ENCODE results near the gene IRF4. TPM values are rescaled to one million over a fixed set of nuclear protein-coding genes. Genes with fewer than 3 reads are reported as not detected.

IRF4 gene
- total RNA-seq, 1 experiment from 2014 or later: 0.10 TPM

DNA sequence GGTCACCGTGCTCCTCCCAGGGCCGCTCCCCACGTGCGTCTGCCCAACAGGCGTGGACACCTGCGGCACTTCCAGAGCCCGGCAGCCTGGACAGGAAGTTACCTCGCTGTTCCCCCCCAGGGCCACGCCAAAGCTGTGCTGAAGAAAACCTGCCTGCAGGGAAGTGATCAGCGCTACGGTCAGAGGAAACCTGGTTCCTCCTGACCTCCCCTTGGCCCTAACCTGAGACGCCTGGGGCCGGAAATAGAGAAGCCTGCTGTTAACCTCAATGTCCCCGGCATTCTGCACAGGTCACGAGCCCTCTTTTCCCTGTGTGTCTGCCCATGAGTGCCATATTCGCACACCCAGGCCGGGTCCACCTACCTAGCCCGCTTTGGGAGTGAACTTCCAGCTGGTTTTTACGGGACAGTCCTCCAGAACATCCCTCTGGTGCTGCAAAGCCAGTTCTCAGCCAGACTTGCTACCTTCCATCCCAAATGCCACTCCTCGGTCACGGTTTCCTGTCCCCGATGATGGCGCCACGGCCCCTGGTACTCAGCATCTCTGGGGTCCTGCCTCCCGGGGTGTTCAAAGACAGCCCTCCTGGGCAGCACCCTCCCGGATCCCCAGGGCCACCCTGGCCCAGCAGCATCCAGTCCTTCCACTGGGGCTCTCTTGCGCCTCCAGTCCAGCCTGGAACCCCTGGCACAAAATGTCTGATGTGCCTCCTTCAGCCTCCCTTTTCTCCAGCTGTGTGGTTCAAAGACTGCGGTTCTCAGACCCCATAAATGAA lies 12.0 kb upstream of the IRF4 start:
- DNase-seq (ENCODE audit: low read depth): peak; percentile 0

DNA sequence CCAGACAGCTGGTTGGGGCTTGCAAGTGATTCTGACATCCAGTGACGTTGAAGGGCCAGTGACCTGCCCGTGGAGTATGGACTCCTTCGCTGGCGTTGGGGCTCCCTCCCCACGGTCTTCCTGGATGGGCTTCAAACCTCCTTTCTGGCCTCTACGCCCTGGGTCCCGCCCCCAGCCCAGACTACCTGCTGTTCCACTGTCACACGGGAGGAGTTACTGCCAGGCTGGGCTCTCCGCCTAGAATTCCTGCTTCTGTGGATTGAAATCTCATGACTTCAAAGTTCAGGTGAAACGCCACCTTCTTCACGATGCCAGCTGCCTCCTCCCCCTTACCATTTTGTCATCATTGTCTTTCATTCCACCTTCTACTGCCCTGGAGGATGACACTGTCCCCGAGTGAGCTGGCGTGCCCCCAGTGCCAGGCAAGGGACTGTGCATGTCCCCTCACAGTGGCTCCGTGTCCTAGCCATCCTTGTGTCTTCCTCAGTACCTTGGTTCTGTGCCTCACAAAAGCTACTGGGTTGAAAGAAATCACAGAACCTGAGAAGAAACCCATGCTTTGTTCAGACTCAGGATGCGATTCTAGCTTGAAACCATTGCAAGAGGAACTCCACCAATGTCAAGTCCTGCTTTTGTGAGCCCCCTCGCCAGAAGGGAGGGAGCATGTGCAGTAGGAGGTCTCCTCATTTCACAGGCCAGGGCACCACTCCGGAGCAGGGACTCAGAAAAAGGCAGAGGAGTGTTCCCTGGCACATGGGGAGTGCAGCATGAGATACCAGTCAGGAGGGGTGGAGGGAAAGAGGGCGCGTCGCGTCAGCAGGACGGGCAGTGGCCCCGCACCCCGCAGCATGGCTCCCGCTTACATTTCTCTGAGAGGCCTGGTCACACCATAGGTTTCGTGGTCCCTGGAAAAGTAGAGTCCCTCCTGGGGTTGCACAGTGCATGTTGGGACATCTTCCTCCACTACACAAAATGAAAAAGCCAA lies 11.0 kb upstream of the IRF4 start:
- peak; percentile 0 for DNase-seq (ENCODE audit: low read depth)

DNA sequence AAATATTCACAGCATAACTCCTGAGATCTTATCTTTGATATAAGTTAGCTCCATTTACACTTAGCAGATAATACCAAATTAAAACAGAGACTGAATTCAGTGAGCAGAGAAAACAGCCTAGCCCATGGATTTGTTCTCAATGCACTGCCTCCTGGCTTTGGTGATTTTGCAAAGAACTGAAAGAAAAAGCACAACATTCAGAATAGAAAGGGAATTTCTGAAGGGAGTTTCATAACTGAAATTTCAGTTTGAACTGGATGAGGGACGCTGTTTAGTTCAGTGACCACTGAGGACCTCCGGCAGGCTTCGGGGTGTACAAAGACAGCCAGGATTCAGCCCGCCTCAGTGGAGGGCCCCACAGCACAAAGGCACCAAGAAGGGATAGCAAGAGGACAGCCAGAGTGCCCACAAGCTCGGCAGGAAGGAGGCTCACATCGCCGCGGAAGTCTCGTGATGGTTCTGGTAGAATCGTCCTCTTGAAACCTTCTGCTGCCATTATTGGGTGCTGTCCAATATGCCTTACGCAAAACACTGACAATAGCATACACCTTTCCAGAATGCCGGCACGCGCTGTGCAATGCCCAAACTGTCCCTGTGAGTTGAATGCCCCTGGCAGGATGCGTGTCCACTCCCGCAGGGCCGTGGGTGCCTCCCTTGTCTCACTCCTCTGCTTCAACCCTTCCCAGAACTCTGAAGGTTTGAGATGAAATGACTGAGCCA lies 9.7 kb upstream of the IRF4 start:
- no peak for DNase-seq (ENCODE audit: low read depth)

DNA sequence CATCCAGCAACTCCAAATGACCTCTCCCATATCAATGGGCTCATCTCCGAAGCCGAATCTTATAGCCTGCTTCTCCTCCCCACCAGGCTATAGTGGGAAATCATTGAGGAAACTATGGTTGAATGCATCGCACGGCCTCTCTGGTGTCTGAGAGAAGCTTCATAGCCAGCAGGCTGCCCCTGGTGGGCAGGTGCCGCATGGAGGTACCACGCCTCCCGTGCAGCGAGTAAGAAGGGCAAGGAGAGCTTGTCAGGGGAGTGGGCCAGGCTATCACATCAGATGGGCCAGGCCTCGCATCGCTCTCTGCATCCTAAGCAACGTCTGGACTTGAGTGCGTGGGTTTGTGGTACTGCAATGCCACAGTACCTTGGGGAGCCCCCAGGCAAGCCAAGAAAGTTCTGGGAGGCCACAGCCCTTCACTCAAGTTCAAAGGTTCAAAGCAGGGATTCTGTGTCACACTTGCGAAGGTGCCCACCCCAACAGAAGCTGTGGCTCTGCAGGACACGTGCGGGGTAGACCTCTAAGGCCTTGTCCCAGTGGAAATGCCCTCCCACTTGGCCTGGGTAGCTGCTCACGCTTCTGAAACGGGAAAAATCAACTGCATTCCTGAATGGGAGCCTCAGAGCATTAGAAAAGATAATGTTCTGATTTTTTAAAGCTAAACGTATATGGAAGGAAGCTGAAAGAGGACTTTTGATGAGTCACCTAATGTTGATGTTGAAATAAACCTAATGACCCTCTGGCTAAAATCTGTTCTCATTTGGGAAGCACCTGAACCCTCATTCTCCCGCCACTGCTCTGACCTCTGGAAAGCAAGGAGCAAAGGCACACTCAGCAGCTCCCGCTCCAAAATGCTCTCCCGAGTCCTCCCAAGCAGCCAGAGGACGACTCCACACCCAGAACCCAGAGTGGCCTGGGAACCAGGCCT lies 8.4 kb upstream of the IRF4 start:
- DNase-seq (ENCODE audit: low read depth): no peak

DNA sequence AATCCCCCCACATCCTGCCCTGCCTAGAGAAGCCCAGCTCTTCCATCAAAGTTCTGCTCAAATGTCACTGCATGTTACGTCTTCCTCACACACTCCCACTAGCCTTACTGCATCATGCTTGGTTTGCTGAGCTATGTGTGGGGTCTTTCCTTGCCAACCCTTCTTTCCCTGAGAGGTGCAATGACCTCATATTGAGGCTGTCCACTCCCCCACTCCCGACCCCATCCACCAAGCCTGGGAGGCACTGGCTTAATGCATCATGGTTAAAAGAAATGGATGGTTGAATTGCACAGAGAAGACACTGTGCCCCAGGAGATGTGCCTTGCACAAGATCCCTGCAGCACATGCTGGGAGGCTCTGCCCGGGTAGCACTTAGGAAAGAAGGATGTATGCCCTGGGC lies 7.7 kb upstream of the IRF4 start:
- no peak for DNase-seq (ENCODE audit: low read depth)

DNA sequence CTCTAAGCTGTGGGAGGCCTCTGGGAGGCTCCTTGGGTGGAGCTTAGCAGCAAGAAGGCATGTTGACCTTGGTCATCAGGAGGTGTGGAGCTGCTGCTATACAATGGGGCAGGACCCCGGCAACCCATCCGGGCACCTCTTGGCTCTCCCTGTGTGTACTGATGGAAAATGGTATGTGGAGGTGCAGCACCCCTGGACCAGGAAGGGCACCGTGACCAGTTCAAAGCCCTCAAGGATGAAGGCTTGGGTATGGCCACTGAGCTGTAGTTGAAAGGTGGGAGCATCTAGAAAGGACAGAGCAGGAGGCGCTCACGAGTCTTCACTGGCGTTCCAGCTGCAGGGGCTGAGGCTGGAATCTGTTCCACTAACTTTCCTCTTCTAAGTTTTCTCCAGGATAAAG lies 6.7 kb upstream of the IRF4 start:
- no peak for DNase-seq (ENCODE audit: low read depth)

DNA sequence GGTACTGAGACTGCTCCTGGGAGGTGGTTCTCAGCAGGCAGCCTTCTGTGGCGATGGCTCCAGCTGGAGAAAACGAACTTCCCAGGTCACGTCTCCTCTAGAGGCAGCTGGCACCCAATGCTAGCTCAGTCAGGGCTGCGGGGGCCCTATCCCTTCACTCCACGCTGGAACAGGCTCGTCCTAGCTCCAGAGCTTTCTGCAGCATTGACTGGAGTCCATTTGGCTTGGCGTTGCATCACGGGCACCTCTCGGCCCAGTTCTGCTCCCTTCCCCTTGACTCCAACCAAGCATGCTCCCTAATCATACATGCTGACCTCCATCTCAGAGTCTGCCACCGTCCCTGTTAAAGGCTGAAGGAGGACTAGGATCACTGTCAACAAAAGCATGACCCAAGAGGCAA lies 5.9 kb upstream of the IRF4 start:
- no peak for DNase-seq (ENCODE audit: low read depth)

DNA sequence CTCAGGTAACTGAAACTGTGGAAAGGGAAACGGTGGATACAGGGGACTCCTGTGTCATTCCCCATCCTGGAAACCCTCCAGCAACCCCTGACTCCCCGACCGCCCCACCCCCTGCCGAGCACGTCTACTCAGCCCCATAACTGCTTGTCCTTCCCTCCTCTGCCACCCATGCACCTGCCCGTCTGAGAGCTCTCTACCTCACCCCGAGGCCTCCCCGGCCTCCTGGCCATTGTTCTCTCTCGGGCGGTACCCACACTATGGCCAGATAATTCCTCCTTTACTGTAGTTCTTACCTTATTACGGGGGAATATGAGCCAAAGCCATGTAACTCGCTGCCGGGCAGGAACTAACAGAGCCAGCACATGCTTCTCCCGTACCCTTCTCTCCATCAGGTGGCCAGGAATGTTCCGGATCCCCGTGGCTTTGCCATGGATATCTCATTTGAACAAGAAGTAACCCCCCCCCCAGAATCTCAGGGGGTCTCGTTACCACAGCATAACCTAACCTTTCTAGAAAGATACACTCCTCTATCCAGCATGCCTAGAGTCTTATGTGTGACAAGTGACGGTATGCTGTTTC lies 4.8 kb upstream of the IRF4 start:
- no peak for DNase-seq (ENCODE audit: low read depth)

DNA sequence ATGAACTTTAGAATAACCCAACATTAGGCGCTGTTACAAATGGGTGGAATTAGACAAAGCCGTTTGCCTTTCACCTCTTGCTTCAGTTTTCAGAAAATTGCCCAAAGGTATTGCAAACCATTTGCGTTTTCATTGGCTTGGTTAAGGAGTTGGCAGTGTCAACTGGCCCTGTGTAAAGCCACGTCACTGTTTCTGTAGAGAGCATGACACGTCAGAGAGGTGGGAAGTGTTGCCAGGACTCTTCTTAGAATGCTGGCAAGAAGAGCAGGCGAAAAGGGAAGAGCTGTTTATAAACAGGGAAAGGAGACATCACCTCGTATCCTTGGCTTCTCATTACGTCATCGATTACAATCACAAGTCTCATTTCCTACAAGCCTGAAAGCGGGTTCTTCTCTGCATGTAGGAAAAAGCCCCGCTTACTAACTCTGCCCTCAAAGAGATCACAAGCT lies 4.2 kb upstream of the IRF4 start:
- DNase-seq (ENCODE audit: low read depth): peak; percentile 45

DNA sequence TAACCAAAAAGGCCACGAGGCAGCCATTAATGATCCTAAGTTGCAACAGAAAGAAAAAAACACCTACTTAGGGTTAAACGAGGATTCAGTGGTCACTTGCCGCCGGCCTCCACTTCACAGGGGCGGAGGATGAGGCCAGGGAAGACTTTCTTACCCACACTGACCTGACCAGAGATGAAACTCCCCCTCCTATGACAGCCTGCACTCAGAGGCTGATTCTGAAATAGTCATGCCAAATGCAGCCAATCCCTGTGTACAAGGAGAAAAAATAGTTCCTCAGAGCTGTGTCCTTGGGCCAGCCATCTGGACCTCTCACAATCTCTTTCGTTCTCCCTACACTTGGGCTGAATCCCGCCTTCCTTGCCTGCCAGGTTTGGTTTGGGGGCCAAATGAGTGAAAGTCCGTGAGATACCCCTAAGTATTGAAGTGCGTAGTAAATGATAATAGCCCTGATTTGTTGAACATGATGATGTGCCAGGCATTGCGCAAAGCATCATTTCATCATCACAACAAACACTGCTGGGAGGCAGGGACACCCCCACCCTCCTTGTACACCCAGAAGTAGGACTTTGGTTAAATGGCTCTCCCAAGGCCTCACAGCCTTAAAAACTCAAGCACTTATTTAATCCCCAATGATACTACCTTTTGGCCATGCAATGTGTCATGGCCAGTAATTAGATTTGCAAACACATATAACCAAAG lies 3.2 kb upstream of the IRF4 start:
- no peak for DNase-seq (ENCODE audit: low read depth)

DNA sequence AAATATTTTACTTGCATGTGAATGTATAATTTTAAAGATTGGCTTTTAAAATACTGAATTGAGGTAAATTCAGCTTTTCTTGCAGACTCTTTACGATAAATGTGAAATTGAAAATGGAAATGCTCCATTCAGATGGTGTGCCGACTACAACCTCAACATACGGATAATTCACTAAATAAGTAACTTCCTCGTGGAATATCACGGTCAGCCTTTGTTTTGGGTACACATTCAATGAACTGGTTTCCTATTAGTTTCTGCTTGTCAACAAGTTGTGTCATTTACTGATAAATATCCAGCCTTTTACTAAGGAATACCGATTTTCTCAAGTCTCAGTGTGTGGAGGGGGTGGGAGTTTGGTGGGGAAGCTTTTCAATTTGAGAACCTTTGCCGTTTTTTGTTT lies 2.4 kb upstream of the IRF4 start:
- no peak for DNase-seq (ENCODE audit: low read depth)

DNA sequence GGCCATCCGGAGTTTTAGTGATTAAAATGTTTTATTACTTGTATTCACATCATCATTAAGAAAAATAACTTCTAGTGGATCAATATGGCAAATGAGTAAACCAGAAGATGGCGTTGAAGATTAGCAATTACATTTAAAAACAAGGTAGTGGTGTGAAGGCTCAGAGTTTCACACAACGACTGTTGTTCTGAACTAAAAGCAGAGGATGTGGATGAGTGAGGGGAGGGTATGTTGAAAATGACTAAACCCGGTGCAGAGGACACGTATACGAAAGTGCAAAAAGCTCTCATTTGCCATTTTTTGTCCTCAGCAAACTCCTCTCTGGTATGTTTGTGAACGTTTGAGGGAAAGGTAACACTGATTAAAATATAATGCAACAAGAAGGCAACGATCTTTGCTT lies 1.9 kb upstream of the IRF4 start:
- DNase-seq (ENCODE audit: low read depth): no peak

DNA sequence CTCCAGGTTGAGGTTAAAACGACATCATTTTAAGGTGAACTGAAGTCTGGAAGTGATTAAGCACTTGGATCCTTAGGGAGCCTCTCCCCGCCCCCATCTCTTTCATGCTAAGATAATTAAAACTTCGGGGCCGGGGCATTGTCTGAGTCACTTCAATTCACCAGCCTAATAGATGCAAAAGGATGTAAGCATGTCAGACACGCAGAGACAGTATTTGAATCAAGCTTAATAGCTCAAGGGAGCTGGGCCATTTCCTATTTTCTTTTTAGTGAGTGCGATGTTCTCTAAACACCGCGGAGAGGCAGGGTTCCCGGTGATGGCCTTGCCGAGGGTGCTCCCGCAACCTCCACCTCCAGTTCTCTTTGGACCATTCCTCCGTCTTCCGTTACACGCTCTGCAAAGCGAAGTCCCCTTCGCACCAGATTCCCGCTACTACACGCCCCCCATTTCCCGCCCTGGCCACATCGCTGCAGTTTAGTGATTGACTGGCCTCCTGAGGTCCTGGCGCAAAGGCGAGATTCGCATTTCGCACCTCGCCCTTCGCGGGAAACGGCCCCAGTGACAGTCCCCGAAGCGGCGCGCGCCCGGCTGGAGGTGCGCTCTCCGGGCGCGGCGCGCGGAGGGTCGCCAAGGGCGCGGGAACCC lies 516 bp upstream of the IRF4 start:
- DNase-seq (ENCODE audit: low read depth): no peak

DNA sequence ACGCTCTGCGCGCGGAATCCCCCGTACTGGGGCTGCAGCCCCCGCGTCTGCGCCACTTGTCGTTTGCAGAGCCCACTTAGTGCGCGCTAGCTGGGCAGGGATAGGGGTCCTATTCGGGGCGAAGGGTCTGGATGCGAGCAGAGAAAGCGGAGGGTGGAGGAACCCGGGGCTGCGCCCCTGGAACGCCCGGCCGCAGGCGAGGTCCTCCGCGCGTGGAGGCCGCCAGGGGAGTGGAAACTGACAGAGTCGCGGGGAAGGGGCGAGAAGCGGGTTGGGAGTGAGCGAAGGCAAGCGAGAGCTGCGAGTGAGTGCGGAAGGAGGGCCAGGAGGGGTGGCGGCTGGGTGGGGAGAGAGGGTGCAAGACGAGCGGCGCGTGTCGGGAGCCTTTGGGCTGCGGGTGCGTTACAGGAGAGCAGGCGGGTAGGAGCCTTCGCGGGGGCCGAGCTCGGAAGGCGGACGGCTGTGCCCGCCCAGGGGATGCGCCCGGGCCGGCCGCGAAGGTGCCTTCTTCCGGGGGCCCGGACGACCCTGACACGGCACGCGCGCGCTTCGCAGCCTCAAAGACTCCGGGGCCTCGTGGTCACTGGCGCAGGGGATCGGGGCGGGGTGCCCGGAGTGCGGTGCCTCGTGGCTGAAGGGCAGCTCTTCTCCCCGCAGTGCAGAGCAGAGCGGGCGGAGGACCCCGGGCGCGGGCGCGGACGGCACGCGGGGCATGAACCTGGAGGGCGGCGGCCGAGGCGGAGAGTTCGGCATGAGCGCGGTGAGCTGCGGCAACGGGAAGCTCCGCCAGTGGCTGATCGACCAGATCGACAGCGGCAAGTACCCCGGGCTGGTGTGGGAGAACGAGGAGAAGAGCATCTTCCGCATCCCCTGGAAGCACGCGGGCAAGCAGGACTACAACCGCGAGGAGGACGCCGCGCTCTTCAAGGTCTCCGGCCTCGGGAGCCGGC lies 1.2 kb downstream of the IRF4 start:
- no peak for DNase-seq (ENCODE audit: low read depth)

DNA sequence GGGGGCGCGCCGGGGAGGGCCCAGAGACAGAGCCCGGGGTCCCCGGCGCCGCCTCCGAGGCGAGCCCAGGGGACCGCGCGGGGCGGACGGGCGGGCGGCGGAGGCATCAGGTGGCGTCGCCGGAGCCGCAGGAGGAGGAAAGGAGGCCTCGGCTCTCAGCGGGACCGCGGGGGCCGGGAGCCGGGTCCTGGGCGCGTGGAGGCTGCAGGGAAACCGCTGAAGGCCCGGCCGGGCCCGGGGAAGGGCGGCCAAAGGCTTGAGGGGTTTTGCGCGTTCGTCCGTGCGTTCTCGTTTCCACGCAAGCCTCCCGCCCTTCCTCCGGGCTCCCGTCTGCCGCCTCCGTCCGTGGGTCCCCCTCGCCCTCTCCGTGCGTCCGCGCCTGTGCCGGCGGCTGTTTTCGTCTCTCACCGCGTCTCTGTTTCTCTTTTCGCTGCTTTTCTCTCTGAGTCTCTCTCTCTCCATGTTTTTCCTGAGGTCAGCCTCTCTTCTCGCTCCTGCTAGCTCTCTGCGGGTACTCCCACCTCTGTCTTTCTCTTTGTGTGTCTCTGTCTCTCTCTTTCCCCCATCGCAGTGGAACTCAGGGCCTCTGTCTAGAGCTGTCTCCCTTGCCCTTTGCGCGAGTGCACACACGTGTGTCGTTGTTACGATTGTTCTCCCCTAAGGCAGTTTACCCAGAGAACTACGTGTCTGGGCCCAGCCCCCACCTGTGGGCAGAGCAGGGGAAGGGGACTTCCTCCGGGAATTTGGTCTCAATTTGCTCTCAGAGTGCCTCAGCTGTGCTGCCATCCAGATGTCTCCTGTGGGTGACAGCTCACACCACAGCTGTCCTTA lies 2.1 kb downstream of the IRF4 start:
- no peak for DNase-seq (ENCODE audit: low read depth)

DNA sequence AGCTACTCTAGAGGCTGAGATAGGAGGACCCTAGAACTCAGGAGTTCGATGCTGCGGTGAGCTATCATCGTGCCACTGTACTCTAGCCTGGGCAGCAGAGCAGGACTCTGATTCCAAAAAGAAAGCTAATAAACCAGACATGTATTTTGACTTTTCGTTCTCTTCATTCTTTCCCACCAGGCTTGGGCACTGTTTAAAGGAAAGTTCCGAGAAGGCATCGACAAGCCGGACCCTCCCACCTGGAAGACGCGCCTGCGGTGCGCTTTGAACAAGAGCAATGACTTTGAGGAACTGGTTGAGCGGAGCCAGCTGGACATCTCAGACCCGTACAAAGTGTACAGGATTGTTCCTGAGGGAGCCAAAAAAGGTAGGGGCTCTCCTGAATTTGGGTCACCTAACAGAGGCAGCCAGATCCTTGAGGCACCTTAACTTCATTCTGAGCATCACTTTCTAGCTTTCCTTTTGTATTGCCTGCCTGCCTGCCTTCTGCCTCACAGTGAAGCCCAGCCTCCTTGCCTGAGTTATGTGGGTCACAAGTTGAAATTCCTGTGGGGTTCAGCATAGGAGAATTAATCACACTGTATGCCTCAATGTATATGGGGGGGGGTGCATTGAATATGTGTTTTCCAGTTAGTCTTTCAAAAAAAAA lies 3.2 kb downstream of the IRF4 start:
- DNase-seq (ENCODE audit: low read depth): no peak

All from HT1080 (cell line).